Fibroblast of mammary gland (primary cell): ENCODE results near the gene NFATC4.
"Not testable (repeated sequence)": the region's sequence is repeated elsewhere in the genome, so short reads cannot be mapped to it uniquely, and the experiment has no call there.

ENCODE experiments used
- DNase-seq: peaks from one replicate; pipeline ENCODE4 v3.0.0-alpha.2; 2010; ENCODE audit warnings: low read depth
- H3K4me3 ChIP-seq: 2 replicates; pipeline ENCODE4 v1.5.1; 2011; ENCODE audit warnings: low read depth, mild to moderate bottlenecking, low read length, moderate library complexity; ENCODE audit not compliant: control insufficient read depth
- CTCF ChIP-seq: conservative IDR thresholded peaks from 2 replicates; pipeline ENCODE4 v1.5.1; 2011; ENCODE audit warnings: low read depth, low read length, inconsistent platforms; ENCODE audit not compliant: control insufficient read depth, insufficient read depth

Gene NFATC4

GRCh38 chr14:24325963-24326362 is 42.0 kb upstream of the NFATC4 start:
- DNase-seq, result no peak
- TF ChIP-seq CTCF, result no peak

GRCh38 chr14:24327303-24327702 is 40.7 kb upstream of the NFATC4 start:
- no peak overlapping the region for H3K4me3 ChIP-seq
- DNase-seq, result no peak
- no peak for TF ChIP-seq CTCF

More at GRCh38 chr14:24325963-24326362, 42.0 kb upstream of the NFATC4 start:
- no peak overlapping the region for H3K4me3 ChIP-seq

- peak; percentile 34 for DNase-seq
- TF ChIP-seq CTCF, result peak; percentile 23
- not testable (repeated sequence) for H3K4me3 ChIP-seq
Measured at GRCh38 chr14:24327914-24328313, 40.1 kb upstream of the NFATC4 start.

- no peak overlapping the region for H3K4me3 ChIP-seq
- DNase-seq, result no peak
- TF ChIP-seq CTCF, result no peak
Measured at GRCh38 chr14:24329073-24329663, 38.8 kb upstream of the NFATC4 start.

GRCh38 chr14:24329736-24330135 is 38.2 kb upstream of the NFATC4 start:
- DNase-seq, result no peak

GRCh38 chr14:24330973-24331674 is 36.9 kb upstream of the NFATC4 start:
- DNase-seq, result no peak
- no peak for TF ChIP-seq CTCF
- H3K4me3 ChIP-seq, result no peak overlapping the region

More at GRCh38 chr14:24329736-24330135, 38.2 kb upstream of the NFATC4 start:
- no peak overlapping the region for H3K4me3 ChIP-seq
- no peak for TF ChIP-seq CTCF
